HEK293 (cell line): Measurements from ENCODE around the gene CKMT2.

ENCODE experiments used
- CTCF ChIP-seq: fragments of 450-650 bp; formaldehyde crosslinking; IDR thresholded peaks from 2 replicates; pipeline ENCODE4 v1.5.1; 2016; ENCODE audit warnings: missing biosample characterization, missing genetic modification characterization
- SP3 ChIP-seq: fragments of 450-650 bp; formaldehyde crosslinking; IDR thresholded peaks from 2 replicates; pipeline ENCODE4 v1.5.1; 2016; ENCODE audit warnings: missing biosample characterization, missing genetic modification characterization
- TCF7L2 ChIP-seq: IDR thresholded peaks from 2 replicates; pipeline ENCODE4 v1.6.1; 2011; ENCODE audit warnings: low read depth, mild to moderate bottlenecking, inconsistent platforms, low read length, moderate library complexity, borderline replicate concordance
- YY1 ChIP-seq: fragments of 450-650 bp; formaldehyde crosslinking; IDR thresholded peaks from 2 replicates; pipeline ENCODE4 v1.5.1; 2018; ENCODE audit warnings: missing biosample characterization, missing genetic modification characterization
- ZNF133 ChIP-seq: fragments of 450-650 bp; formaldehyde crosslinking; IDR thresholded peaks from 2 replicates; pipeline ENCODE4 v1.5.1; 2016; ENCODE audit warnings: missing biosample characterization, missing genetic modification characterization
- ZNF645 ChIP-seq: fragments of 450-650 bp; formaldehyde crosslinking; IDR thresholded peaks from 2 replicates; pipeline ENCODE4; 2016; ENCODE audit warnings: missing biosample characterization, missing genetic modification characterization

- TF ChIP-seq CTCF (tag by site-specific recombination), result no peak
- TF ChIP-seq ZNF133 (tag by site-specific recombination), result no peak
- no peak for TF ChIP-seq SP3 (tag by site-specific recombination)
- no peak for TF ChIP-seq TCF7L2
- TF ChIP-seq ZNF645 (tag by site-specific recombination), result no peak
- no peak for TF ChIP-seq YY1 (tag by site-specific recombination)
Observed at GRCh38 chr5:81238460-81238859, 5.3 kb downstream of the CKMT2 start.
